HPDE6-E6E7 (cell line): ENCODE measurements around the gene TNS1.
"Not testable (repeated sequence)": the region's sequence is repeated elsewhere in the genome, so short reads cannot be mapped to it uniquely, and the experiment has no call there.

Source experiments
- DNase-seq: peaks from one replicate; pipeline ENCODE4 v3.0.0; 2011; ENCODE audit warnings: missing footprints; ENCODE audit errors: extremely low spot score

TNS1 gene

GRCh38 chr2:218002845-218003180 lies at the start of gene TNS1:
TNS1 (minus strand) TSS chr2:218002995; CDS start chr2:218002872, 123 bp downstream.
- DNase-seq, result no peak

GRCh38 chr2:218051903-218052302 lies 49.1 kb upstream of the TNS1 start:
- no peak for DNase-seq

- DNase-seq, result no peak
Observed at GRCh38 chr2:218047536-218048225, 44.9 kb upstream of the TNS1 start.

GRCh38 chr2:218046238-218046637 lies 43.4 kb upstream of the TNS1 start:
- DNase-seq, result no peak

- DNase-seq, result not testable (repeated sequence)
Observed at GRCh38 chr2:218044599-218044998, 41.8 kb upstream of the TNS1 start.

GRCh38 chr2:218043701-218044109 lies 40.9 kb upstream of the TNS1 start:
- no peak for DNase-seq

GRCh38 chr2:218043100-218043499 lies 40.3 kb upstream of the TNS1 start:
- no peak for DNase-seq

- DNase-seq, result no peak
Observed at GRCh38 chr2:218041302-218042168, 38.7 kb upstream of the TNS1 start.

- DNase-seq, result no peak
Observed at GRCh38 chr2:218040883-218041282, 38.1 kb upstream of the TNS1 start.

GRCh38 chr2:218039171-218039570 lies 36.4 kb upstream of the TNS1 start:
- no peak for DNase-seq

GRCh38 chr2:218036371-218036770 lies 33.6 kb upstream of the TNS1 start:
- DNase-seq, result no peak

- DNase-seq, result no peak
Observed at GRCh38 chr2:218035463-218036100, 32.8 kb upstream of the TNS1 start.

- not testable (repeated sequence) for DNase-seq
Observed at GRCh38 chr2:218034497-218035213, 31.9 kb upstream of the TNS1 start.

- DNase-seq, result no peak
Observed at GRCh38 chr2:218033590-218034496, 31.0 kb upstream of the TNS1 start.

- no peak for DNase-seq
Observed at GRCh38 chr2:218033208-218033589, 30.4 kb upstream of the TNS1 start.

GRCh38 chr2:218032336-218033171 lies 29.8 kb upstream of the TNS1 start:
- DNase-seq, result no peak

GRCh38 chr2:218031771-218032257 lies 29.0 kb upstream of the TNS1 start:
- no peak for DNase-seq

GRCh38 chr2:218031261-218031660 lies 28.5 kb upstream of the TNS1 start:
- DNase-seq, result no peak

- DNase-seq, result no peak
Observed at GRCh38 chr2:218030409-218031195, 27.8 kb upstream of the TNS1 start.
